ENCODE results near the gene EIF4EBP2.

The EIF4EBP2 gene

GRCh38 chr10:70462349-70462984, 58.5 kb downstream of the EIF4EBP2 start:
- no peak for DNase-seq

- no peak for DNase-seq
These were observed 61.3 kb downstream of the EIF4EBP2 start for GRCh38 chr10:70465278-70465677.

GRCh38 chr10:70465832-70466231, 61.9 kb downstream of the EIF4EBP2 start:
- no peak for DNase-seq

- DNase-seq, result no peak
These were observed 63.0 kb downstream of the EIF4EBP2 start for GRCh38 chr10:70466951-70467350.

- DNase-seq, result no peak
These were observed 69.0 kb downstream of the EIF4EBP2 start for GRCh38 chr10:70472799-70473454.

GRCh38 chr10:70474780-70475179, 70.8 kb downstream of the EIF4EBP2 start:
- no peak for DNase-seq

GRCh38 chr10:70475661-70476060, 71.7 kb downstream of the EIF4EBP2 start:
- no peak for DNase-seq

GRCh38 chr10:70476249-70477035, 72.5 kb downstream of the EIF4EBP2 start:
- DNase-seq, result no peak

- peak; percentile 80 for DNase-seq
These were observed 73.8 kb downstream of the EIF4EBP2 start for GRCh38 chr10:70477661-70478162.

All from CD4-positive, alpha-beta T cell treated with Interleukin-4 for 4 hours (primary cell).